ENCODE data around the gene MEAF6.
"Not testable (repeated sequence)": the region's sequence is repeated elsewhere in the genome, so short reads cannot be mapped to it uniquely, and the experiment has no call there.

The MEAF6 gene

DNA sequence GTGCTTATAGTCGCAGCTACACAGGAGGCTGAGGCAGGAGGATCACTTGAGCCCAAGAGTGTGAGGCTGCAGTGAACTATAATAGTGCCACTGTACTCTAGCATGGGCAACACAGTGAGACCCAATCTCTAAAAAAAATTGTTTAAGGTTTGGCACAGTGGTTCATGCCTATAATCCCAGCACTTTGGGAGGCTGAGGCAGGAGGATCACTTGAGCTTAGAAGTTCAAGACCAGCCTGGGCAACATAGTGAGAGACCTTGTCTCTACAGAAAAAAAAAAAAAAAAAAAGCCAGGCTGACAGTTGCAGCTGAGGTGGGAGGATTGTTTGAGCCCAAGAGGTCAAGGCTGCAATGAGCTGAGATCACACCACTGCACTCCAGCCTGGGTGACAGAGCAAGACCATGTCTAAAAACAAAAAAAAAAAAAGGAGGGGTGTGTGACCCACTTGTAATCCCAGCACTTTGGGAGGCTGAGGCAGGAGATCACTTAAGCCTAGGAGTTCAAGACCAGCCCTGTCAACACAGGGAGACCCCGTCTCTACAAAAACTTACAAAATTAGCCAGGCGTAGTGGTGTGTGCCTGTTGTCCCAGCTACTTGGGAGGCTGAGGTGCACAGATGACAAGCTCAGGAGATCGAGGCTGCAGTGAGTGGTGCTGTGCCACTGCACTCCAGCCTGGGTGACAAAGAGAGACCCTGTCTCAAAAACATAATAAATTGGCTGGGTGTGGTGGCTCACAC, 18.0 kb upstream of the MEAF6 start:
- H3K27me3 ChIP-seq (replicated peaks; ENCODE audit: control insufficient read depth, insufficient read depth, low read length, poor library complexity, severe bottlenecking); H3K4me1 ChIP-seq (ENCODE audit: control insufficient read depth, insufficient read depth, low read length, poor library complexity, severe bottlenecking); DNase-seq; H3K27ac ChIP-seq (ENCODE audit: insufficient read depth, low read length, poor library complexity, severe bottlenecking); H3K4me3 ChIP-seq (ENCODE audit: insufficient read depth, low read depth, low read length, poor library complexity, severe bottlenecking); H3K9me3 ChIP-seq (ENCODE audit: control insufficient read depth, low read length): not testable (repeated sequence)
- peaks cover 15% of the 10 kb centered on the region for H3K36me3 ChIP-seq (ENCODE audit: control insufficient read depth, insufficient read depth, low read length)

DNA sequence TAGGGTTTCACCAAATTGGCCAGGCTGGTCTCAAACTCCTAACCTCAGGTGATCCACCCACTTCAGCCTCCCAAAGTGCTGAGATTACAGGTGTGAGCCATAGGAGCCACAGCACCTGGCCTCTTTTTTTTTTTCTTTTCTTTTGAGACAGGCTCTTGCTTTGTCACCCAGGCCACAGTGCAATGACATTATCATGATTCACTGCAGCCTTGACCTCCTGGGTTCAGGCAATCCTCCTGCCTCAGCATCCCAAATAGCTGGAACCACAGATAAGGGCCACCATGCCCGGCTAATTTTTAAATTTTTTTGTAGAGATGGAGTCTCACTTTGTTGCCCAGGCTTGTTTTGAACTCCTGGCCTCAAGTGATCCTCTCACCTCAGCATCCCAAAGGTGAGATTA, 15.3 kb upstream of the MEAF6 start:
- DNase-seq; H3K4me1 ChIP-seq (ENCODE audit: control insufficient read depth, insufficient read depth, low read length, poor library complexity, severe bottlenecking); H3K9me3 ChIP-seq (ENCODE audit: control insufficient read depth, low read length); H3K27ac ChIP-seq (ENCODE audit: insufficient read depth, low read length, poor library complexity, severe bottlenecking); H3K27me3 ChIP-seq (replicated peaks; ENCODE audit: control insufficient read depth, insufficient read depth, low read length, poor library complexity, severe bottlenecking); H3K36me3 ChIP-seq (ENCODE audit: control insufficient read depth, insufficient read depth, low read length); H3K4me3 ChIP-seq (ENCODE audit: insufficient read depth, low read depth, low read length, poor library complexity, severe bottlenecking): not testable (repeated sequence)

DNA sequence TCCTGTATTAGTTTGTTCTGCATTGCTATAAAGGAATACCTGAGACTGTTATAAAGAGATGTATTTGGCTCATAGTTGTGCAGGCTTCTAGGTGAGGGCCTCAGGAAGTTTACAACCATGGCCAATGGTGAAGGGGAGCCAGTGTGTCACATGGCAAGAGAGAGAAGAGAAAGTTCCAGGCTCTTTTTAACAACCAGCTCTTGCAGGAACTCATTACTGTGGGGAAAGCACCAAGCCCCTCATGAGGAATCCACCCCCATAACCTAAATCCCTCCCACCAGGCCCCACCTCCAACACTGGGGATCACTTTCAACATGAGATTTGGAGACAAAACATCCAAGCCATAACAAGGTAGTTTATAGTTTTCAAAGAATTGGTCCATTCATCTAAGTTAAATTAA, 5.0 kb upstream of the MEAF6 start:
- Histone ChIP-seq H3K36me3 (ENCODE audit: control insufficient read depth, insufficient read depth, low read length) (no peaks in the 10 kb centered on the region), H3K4me3 (ENCODE audit: insufficient read depth, low read depth, low read length, poor library complexity, severe bottlenecking) (peak overlapping the region; percentile 35), H3K9me3 (ENCODE audit: control insufficient read depth, low read length) (no peaks in the 10 kb centered on the region), H3K4me1 (ENCODE audit: control insufficient read depth, insufficient read depth, low read length, poor library complexity, severe bottlenecking) (peaks cover 4% of the 10 kb centered on the region), H3K27me3 (replicated peaks; ENCODE audit: control insufficient read depth, insufficient read depth, low read length, poor library complexity, severe bottlenecking) (no peaks in the 10 kb centered on the region), H3K27ac (ENCODE audit: insufficient read depth, low read length, poor library complexity, severe bottlenecking) (no peak overlapping the region)
- DNase-seq = no peak

DNA sequence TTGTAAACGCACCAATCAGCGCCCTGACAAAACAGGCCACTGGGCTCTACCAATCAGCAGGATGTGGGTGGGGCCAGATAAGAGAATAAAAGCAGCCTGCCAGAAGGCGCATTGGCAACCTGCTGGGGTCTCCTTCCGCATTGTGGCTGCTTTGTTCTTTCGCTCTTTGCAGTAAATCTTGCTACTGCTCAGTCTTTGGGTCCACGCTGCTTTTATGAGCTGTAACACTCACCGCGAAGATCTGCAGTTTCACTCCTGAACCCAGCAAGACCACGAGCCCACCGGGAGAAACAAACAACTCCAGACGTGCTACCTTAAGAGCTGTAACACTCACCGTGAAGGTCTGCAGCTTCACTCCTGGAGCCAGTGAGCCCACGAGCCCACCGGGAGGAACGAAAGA, 4.4 kb upstream of the MEAF6 start:
- not testable (repeated sequence) for H3K4me1 ChIP-seq (ENCODE audit: control insufficient read depth, insufficient read depth, low read length, poor library complexity, severe bottlenecking); H3K36me3 ChIP-seq (ENCODE audit: control insufficient read depth, insufficient read depth, low read length); H3K27me3 ChIP-seq (replicated peaks; ENCODE audit: control insufficient read depth, insufficient read depth, low read length, poor library complexity, severe bottlenecking); H3K9me3 ChIP-seq (ENCODE audit: control insufficient read depth, low read length); H3K27ac ChIP-seq (ENCODE audit: insufficient read depth, low read length, poor library complexity, severe bottlenecking)
- peak overlapping the region; percentile 35 for H3K4me3 ChIP-seq (ENCODE audit: insufficient read depth, low read depth, low read length, poor library complexity, severe bottlenecking)
- peak in 2 of 3 donors; percentile 5 to 30 for DNase-seq

DNA sequence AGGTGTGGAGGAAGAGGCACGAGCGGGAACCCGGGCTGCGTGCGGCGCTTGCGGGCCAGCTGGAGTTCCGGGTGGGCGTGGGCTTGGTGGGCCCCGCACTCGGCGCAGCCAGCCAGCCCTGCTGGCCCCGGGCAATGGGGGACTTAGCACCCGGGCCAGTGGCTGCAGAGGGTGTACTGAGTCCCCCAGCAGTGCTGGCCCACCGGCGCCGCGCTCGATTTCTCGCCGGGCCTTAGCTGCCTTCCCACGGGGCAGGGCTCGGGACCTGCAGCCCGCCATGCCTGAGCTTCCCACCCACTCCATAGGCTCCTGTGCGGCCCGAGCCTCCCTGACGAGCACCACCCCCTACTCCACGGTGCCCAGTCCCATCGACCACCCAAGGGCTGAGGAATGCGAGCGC, 3.7 kb upstream of the MEAF6 start:
- not testable (repeated sequence) for H3K4me1 ChIP-seq (ENCODE audit: control insufficient read depth, insufficient read depth, low read length, poor library complexity, severe bottlenecking); H3K9me3 ChIP-seq (ENCODE audit: control insufficient read depth, low read length); H3K27ac ChIP-seq (ENCODE audit: insufficient read depth, low read length, poor library complexity, severe bottlenecking); H3K4me3 ChIP-seq (ENCODE audit: insufficient read depth, low read depth, low read length, poor library complexity, severe bottlenecking); H3K36me3 ChIP-seq (ENCODE audit: control insufficient read depth, insufficient read depth, low read length); H3K27me3 ChIP-seq (replicated peaks; ENCODE audit: control insufficient read depth, insufficient read depth, low read length, poor library complexity, severe bottlenecking); DNase-seq

DNA sequence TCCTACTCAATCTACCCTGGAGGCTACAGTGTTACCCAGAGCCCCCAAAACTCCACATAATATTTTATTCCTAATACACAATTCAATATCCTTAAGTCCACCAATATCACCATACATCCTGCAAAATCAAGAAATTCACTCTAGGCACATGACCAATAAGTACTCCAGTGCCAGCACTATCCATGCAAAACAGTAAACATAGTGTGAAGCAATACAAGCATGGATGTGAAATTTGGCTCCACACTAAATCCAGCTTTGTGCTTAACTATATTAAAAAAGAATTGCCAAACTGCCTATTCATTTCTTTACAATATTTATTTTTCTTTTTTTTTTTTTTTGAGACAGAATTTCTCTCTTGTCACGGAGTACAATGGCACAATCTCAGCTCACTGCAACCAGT, 3.0 kb upstream of the MEAF6 start:
- H3K4me3 ChIP-seq (ENCODE audit: insufficient read depth, low read depth, low read length, poor library complexity, severe bottlenecking) = no peak overlapping the region

DNA sequence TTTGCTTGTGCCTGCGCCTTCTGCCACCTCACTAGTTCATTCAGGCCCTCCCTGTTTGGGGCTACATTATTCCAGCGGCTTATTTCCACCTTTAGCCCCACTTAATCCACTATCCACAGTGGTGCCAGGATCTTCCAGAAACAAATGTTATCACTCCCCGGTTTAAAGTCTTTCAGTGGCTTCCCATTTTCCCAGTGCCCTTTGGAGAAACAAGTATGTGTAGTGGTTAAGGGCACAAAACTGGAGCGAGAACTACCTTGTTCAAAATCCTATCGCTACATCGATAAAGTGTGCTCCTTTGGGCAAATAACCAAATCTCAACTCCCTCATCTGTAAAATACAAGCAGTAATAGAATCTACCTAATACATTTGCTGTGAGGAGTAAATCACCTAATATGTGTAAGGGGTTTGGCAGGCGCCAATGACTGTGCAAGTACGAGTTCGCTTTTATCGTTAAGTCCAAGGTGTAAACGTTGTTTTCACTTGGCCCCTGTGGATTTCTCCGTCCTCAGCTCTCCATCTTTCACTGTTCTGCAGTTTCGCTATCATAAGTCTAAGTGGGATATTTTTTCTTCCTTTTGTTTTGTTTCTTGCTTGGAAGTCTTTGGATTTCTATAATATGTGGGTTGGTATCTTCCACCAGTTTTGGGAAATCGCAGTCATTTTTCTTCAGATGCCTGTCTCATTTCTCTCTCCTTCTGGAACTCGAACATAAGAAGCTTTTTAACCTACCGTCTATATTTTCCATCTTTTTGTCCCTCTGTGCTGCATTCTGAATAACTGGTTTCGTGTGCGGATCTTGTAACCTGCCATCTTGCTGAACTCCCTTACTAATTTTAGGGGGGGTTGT, 844 bp upstream of the MEAF6 start:
- H3K4me3 ChIP-seq (ENCODE audit: insufficient read depth, low read depth, low read length, poor library complexity, severe bottlenecking) = peak overlapping the region; percentile 71
- DNase-seq = no peak
- peaks cover 10% of the 10 kb centered on the region for H3K4me1 ChIP-seq (ENCODE audit: control insufficient read depth, insufficient read depth, low read length, poor library complexity, severe bottlenecking)
- no peaks in the 10 kb centered on the region for H3K9me3 ChIP-seq (ENCODE audit: control insufficient read depth, low read length)
- no peaks in the 10 kb centered on the region for H3K27me3 ChIP-seq (replicated peaks; ENCODE audit: control insufficient read depth, insufficient read depth, low read length, poor library complexity, severe bottlenecking)
- H3K27ac ChIP-seq (ENCODE audit: insufficient read depth, low read length, poor library complexity, severe bottlenecking) = peak overlapping the region; percentile 83
- H3K36me3 ChIP-seq (ENCODE audit: control insufficient read depth, insufficient read depth, low read length) = peaks cover 10% of the 10 kb centered on the region

More for the DNA sequence above, 3.0 kb upstream of the MEAF6 start:
- no peaks in the 10 kb centered on the region for H3K9me3 ChIP-seq (ENCODE audit: control insufficient read depth, low read length)
- no peak for DNase-seq
- H3K4me1 ChIP-seq (ENCODE audit: control insufficient read depth, insufficient read depth, low read length, poor library complexity, severe bottlenecking) = peaks cover 10% of the 10 kb centered on the region
- peaks cover 1% of the 10 kb centered on the region for H3K36me3 ChIP-seq (ENCODE audit: control insufficient read depth, insufficient read depth, low read length)
- H3K27ac ChIP-seq (ENCODE audit: insufficient read depth, low read length, poor library complexity, severe bottlenecking) = no peak overlapping the region
- H3K27me3 ChIP-seq (replicated peaks; ENCODE audit: control insufficient read depth, insufficient read depth, low read length, poor library complexity, severe bottlenecking) = no peaks in the 10 kb centered on the region

DNA sequence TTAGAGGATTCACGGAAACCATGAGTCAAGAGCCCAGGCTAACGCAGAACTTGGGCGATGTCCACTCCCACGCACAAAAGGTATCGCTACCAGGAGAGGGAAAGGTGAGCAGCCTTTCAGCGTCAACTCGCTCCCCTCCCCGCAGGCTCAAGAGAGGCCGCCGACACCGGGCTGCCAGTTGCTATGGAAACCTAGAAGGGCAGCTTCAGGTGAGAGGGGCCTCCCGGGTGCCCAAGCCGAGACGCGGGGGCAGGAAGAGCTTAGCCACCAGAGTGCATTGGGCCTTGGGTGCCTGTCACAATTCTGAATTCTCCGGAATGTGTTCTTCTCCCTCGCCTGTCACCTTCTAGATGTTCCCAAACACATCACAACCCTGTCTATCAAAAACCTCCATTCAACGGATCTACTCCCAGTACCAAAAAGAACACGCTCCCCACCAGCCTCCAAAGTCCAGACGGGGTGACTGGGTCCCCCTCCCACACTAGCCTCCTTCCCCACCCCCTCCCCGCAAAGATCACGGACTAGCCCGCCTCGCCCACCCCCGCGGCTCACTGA, 694 bp downstream of the MEAF6 start:
- Histone ChIP-seq H3K9me3 (ENCODE audit: control insufficient read depth, low read length) (no peaks in the 10 kb centered on the region), H3K27ac (ENCODE audit: insufficient read depth, low read length, poor library complexity, severe bottlenecking) (peak overlapping the region; percentile 83), H3K4me1 (ENCODE audit: control insufficient read depth, insufficient read depth, low read length, poor library complexity, severe bottlenecking) (peaks cover 10% of the 10 kb centered on the region), H3K4me3 (ENCODE audit: insufficient read depth, low read depth, low read length, poor library complexity, severe bottlenecking) (peak overlapping the region; percentile 71), H3K27me3 (replicated peaks; ENCODE audit: control insufficient read depth, insufficient read depth, low read length, poor library complexity, severe bottlenecking) (no peaks in the 10 kb centered on the region), H3K36me3 (ENCODE audit: control insufficient read depth, insufficient read depth, low read length) (peaks cover 15% of the 10 kb centered on the region)
- peak; percentile 22 to 39 (median 25) for DNase-seq

DNA sequence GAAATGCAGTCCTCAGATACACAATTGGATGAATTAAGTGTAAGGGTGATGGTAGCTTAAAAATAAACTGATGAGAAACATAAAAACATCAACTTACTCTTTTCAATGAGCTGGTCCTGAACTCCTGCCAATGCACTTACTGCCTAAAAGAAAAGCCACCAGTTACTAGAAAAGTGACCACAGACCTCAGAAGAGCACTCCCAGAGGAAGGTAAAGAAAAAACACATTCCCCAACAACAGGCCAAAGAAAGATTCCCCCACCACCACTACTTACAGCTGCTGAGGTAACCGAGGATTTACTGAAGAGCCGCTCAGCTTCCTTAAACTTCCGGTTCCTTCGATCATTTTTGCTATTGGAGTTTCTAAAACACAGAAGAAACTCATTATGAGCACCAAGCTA, 5.4 kb downstream of the MEAF6 start:
- no peak for DNase-seq
- H3K27ac ChIP-seq (ENCODE audit: insufficient read depth, low read length, poor library complexity, severe bottlenecking) = no peak overlapping the region
- H3K36me3 ChIP-seq (ENCODE audit: control insufficient read depth, insufficient read depth, low read length) = peaks cover 42% of the 10 kb centered on the region

DNA sequence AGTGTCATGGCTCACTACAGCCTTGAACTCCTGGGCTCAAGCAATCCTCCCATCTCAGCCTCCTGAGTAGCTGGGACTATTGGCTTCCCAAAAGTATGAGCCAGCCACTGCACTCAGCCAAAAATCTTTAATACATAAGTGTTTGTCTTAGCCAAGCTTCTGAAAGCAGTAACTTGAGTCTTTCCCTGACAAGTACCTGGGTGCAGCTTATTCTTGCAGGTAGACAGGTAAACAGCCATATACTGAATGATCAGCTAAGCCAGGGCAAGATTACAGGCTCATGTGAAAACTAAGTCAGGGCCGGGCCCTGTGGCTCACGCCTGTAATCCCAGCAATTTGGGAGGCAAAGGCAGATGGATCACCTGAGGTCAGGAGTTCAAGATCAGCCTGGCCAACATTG, 7.8 kb downstream of the MEAF6 start:
- DNase-seq = no peak

More for the DNA sequence above, 5.4 kb downstream of the MEAF6 start:
- no peaks in the 10 kb centered on the region for H3K9me3 ChIP-seq (ENCODE audit: control insufficient read depth, low read length)
- peaks cover 6% of the 10 kb centered on the region for H3K4me1 ChIP-seq (ENCODE audit: control insufficient read depth, insufficient read depth, low read length, poor library complexity, severe bottlenecking)
- no peak overlapping the region for H3K4me3 ChIP-seq (ENCODE audit: insufficient read depth, low read depth, low read length, poor library complexity, severe bottlenecking)
- no peaks in the 10 kb centered on the region for H3K27me3 ChIP-seq (replicated peaks; ENCODE audit: control insufficient read depth, insufficient read depth, low read length, poor library complexity, severe bottlenecking)

More for the DNA sequence above, 7.8 kb downstream of the MEAF6 start:
- Histone ChIP-seq H3K36me3 (ENCODE audit: control insufficient read depth, insufficient read depth, low read length) (peaks cover 52% of the 10 kb centered on the region), H3K27me3 (replicated peaks; ENCODE audit: control insufficient read depth, insufficient read depth, low read length, poor library complexity, severe bottlenecking) (no peaks in the 10 kb centered on the region), H3K9me3 (ENCODE audit: control insufficient read depth, low read length) (no peaks in the 10 kb centered on the region), H3K4me1 (ENCODE audit: control insufficient read depth, insufficient read depth, low read length, poor library complexity, severe bottlenecking) (no peaks in the 10 kb centered on the region), H3K4me3 (ENCODE audit: insufficient read depth, low read depth, low read length, poor library complexity, severe bottlenecking) (no peak overlapping the region), H3K27ac (ENCODE audit: insufficient read depth, low read length, poor library complexity, severe bottlenecking) (no peak overlapping the region)

All from effector memory CD4-positive, alpha-beta T cell (primary cell).